Astrocyte (in vitro differentiated cells and primary cell): ENCODE data around the gene GABRQ.

Experiments
- CTCF ChIP-seq: IDR thresholded peaks from 2 replicates; pipeline ENCODE4 v1.5.1; 2011; ENCODE audit warnings: low read depth, mild to moderate bottlenecking, inconsistent platforms, low read length, moderate library complexity; ENCODE audit not compliant: insufficient read depth
- EZH2 ChIP-seq: IDR thresholded peaks from 2 replicates; pipeline ENCODE4 v1.6.1; 2012; ENCODE audit warnings: mild to moderate bottlenecking, low read length, inconsistent platforms; ENCODE audit not compliant: insufficient read depth

- TF ChIP-seq CTCF = no peak
- TF ChIP-seq EZH2 = no peak
Observed at GRCh38 chrX:152619897-152620296, 17.8 kb upstream of the GABRQ start.
